PFSK-1 (cell line): Measurements from ENCODE around the gene ZBTB16.

Experiments
- POLR2AphosphoS5 ChIP-seq: IDR thresholded peaks from 2 replicates; pipeline ENCODE4 v1.6.1; 2012; ENCODE audit warnings: low read depth, mild to moderate bottlenecking, control low read depth, low read length, moderate library complexity
- TAF1 ChIP-seq: IDR thresholded peaks from 2 replicates; pipeline ENCODE4 v1.6.1; 2012; ENCODE audit warnings: low read length, control low read depth, borderline replicate concordance; ENCODE audit not compliant: insufficient read depth
- TF ChIP-seq, protein P1 (sequence below), 2 experiments: IDR thresholded peaks; 2 replicates each; pipeline versions ENCODE4 v1.6.1 to v1.8.0; 2011 to 2012; ENCODE audit warnings: low read depth in 2 of 2, low read length in 2 of 2, control low read depth in 1 of 2, inconsistent platforms in 1 of 2, mild to moderate bottlenecking in 1 of 2, moderate library complexity in 1 of 2; ENCODE audit not compliant: insufficient read depth in 1 of 2

DNA sequence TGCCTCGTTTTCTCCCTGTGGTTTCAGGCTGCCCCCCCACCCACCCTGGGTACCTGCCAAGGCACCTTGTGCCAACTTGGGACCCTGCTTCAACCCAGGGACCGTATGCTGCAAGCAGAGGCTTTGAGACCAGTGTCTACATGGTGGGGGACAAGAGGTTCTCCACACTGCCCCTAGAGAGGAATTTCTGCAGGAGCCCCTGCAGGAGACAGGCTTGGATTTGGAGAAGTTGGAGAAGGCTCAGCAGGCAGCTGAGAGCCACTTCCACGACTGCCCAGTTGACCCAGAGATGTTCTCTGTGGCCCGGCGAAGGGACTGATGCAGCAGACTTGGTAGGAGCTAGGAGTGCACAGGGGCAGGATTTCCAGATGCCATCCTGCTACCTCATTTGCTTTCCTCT, 216.6 kb downstream of the ZBTB16 start:
- TF ChIP-seq POLR2AphosphoS5 (no peak), TAF1 (no peak)
- TF ChIP-seq, protein P1, sequence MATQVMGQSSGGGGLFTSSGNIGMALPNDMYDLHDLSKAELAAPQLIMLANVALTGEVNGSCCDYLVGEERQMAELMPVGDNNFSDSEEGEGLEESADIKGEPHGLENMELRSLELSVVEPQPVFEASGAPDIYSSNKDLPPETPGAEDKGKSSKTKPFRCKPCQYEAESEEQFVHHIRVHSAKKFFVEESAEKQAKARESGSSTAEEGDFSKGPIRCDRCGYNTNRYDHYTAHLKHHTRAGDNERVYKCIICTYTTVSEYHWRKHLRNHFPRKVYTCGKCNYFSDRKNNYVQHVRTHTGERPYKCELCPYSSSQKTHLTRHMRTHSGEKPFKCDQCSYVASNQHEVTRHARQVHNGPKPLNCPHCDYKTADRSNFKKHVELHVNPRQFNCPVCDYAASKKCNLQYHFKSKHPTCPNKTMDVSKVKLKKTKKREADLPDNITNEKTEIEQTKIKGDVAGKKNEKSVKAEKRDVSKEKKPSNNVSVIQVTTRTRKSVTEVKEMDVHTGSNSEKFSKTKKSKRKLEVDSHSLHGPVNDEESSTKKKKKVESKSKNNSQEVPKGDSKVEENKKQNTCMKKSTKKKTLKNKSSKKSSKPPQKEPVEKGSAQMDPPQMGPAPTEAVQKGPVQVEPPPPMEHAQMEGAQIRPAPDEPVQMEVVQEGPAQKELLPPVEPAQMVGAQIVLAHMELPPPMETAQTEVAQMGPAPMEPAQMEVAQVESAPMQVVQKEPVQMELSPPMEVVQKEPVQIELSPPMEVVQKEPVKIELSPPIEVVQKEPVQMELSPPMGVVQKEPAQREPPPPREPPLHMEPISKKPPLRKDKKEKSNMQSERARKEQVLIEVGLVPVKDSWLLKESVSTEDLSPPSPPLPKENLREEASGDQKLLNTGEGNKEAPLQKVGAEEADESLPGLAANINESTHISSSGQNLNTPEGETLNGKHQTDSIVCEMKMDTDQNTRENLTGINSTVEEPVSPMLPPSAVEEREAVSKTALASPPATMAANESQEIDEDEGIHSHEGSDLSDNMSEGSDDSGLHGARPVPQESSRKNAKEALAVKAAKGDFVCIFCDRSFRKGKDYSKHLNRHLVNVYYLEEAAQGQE (IDR thresholded peaks at IDR 0.05; ENCODE audit: insufficient read depth in 1 of 2, low read depth in 2 of 2, low read length in 2 of 2) = no peak
